HT-29 (cell line): ENCODE measurements around the gene HOXA13. TPM values are rescaled to one million over a fixed set of nuclear protein-coding genes. Genes with fewer than 3 reads are reported as not detected.

Experiments used
- DNase-seq: peaks from one replicate; pipeline ENCODE4 v3.0.0-alpha.2; 2015; ENCODE audit warnings: low spot score
- total RNA-seq: library from RNA; depleted of rRNA; stranded (reverse); fragments of >200 nt; shearing (Covaris generic); gene quantifications from 2 replicates; pipeline ENCODE4 v1.2.3, GENCODE V29; 2014

HOXA13 gene
- total RNA-seq, 1 experiment from 2014 or later: 19.8 TPM

GRCh38 chr7:27237735-27238334, 37.9 kb upstream of the HOXA13 start:
- no peak for DNase-seq

DNA sequence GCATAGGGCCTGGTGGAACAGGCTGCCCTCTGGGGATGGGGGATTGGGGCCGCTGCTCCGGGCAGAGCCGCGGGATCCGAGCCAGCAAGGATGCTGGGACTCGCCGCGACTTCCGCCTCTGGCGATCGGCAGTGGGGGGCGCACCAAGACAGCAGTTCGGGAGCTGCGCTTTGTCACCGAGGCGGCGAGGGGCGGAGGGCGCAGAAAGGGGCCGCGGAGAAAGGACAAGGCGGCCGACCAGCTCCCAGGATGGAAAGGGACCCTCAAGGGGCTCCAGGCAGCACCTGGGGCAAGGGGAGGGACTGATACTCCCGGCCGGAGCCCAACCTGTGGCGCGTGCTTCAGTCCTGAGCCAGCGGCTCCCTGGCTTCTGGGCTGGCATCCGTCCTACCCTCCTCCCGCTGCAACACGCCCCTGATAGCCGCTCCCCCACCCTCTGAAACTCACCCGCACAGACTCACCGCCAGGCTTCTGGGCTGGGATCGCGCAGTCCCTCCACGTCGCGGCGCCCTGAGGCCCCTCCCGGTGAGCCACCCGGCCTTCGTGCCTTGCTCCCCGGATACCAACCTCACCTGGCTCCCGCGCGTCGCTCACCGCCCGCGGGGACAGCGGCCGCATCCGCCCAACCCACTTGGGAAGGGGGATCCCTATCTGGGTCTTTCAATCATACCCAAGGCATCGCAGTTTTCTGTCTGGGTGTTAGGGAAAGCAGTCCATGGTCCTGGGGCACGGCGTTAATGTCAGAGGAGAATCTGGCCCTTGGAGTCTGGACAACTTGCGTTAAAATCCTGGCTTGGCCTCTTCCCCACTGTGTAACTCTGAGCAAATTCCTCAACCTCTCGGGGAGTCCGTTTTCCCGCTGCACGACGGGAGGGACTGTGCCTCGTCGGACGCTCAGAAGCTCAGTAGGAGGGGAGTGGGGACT, 35.8 kb upstream of the HOXA13 start:
- DNase-seq: peak; percentile 81

- no peak for DNase-seq
Measured at GRCh38 chr7:27229448-27229847, 29.6 kb upstream of the HOXA13 start.

- no peak for DNase-seq
Measured at GRCh38 chr7:27224983-27225934, 25.4 kb upstream of the HOXA13 start.

- DNase-seq: no peak
Measured at GRCh38 chr7:27223941-27224575, 24.2 kb upstream of the HOXA13 start.

DNA sequence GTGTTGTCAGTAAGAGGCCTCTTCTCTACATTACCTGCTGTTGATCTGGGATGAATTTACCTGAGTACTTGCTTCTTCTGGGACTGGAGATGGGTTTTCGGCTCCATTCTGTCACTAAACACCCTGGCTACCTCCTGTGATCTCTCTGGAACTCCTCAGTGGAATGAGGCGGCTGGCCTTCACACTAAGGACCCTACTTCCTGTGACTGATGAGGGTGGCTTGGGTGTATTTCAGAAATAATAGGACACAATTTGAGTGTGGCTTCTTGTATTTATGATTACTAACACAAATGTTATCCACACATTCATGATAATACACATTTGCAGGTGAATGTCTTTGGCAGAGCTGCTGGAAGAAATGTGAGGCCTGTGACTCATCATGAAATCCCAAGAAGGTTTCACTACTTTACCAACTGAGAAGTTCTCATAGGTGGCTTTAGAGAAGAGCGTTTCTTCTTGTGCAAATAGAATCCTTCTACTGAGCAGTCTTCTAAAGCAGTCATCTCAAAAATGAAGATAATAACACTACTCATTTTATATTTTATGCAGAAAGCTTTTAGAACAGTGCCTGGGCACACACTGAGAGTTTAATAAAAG, 21.4 kb upstream of the HOXA13 start:
- no peak for DNase-seq

- no peak for DNase-seq
Measured at GRCh38 chr7:27220440-27220955, 20.6 kb upstream of the HOXA13 start.

DNA sequence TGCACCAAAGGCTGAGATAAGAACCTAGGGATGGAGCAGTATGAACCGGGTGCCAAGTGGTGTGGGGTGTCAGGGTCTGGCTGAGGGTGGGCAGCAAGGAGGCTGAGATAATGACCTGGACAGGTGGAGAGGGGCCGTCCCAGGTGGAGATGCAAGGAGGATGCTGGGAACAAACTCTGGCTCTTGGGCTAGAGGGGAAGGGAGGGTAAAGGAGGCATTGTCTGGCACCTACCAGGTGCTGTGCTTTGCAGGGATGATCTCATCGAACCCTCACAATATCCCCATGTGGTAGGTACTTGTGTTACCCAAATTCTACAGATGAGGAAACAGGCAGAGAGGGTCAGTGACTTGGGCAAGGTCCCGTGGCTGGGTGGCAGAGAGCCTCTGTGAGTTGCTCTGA, 19.9 kb upstream of the HOXA13 start:
- DNase-seq: no peak

DNA sequence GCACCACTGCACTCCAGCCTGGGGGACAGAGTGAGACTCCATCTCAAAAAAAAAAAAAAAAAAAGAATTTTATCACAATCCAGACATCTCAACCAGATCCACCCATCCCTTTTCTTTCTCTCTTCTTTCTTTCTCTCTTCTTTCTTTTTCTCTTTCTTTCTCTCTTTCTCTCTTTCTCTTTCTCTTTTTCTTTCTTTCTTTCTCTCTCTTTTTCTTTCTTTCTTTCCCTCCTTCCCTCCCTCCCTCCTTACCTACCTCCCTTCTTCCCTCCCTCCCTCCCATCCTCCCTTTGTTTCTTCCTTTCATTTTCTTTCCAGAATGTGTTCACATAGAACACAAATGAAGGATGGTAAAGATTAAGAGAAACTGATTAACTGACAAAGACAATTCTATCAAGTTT, 18.1 kb upstream of the HOXA13 start:
- no peak for DNase-seq

- no peak for DNase-seq
Measured at GRCh38 chr7:27215356-27215755, 15.5 kb upstream of the HOXA13 start.

DNA sequence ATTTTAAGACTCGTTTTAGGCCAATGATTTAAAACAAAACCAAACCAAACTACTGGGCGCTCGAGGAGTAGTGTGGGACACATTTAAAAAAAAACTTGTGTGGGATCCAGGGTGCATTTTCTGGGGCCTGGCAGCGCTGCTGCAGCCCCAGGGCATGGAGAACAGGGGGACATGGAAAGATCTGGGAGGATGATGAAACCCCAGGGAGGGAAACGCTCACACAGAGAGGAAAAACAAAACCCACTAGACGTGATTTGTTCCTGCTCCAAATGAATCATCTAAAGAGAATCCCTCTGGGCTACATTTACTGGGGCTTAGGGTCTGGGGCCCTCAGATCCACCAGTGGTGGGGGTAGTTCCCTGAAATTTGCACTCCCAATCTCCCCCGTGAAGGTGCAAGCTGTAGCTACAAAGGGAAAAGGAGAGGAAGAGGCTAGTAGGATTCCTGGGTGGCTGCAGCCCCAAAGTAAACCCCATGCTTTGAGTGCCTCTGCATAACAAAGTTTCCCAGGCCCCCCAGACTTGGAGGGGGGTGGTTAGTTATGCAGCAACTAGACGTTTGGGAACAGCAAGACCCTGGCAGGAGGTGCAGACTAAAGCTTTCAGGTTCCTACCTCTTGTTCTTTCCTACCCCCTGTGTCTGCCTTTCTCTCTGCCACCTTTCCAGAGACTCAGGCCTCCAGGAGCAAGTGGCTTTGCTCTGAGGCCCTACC, 14.5 kb upstream of the HOXA13 start:
- DNase-seq: no peak

DNA sequence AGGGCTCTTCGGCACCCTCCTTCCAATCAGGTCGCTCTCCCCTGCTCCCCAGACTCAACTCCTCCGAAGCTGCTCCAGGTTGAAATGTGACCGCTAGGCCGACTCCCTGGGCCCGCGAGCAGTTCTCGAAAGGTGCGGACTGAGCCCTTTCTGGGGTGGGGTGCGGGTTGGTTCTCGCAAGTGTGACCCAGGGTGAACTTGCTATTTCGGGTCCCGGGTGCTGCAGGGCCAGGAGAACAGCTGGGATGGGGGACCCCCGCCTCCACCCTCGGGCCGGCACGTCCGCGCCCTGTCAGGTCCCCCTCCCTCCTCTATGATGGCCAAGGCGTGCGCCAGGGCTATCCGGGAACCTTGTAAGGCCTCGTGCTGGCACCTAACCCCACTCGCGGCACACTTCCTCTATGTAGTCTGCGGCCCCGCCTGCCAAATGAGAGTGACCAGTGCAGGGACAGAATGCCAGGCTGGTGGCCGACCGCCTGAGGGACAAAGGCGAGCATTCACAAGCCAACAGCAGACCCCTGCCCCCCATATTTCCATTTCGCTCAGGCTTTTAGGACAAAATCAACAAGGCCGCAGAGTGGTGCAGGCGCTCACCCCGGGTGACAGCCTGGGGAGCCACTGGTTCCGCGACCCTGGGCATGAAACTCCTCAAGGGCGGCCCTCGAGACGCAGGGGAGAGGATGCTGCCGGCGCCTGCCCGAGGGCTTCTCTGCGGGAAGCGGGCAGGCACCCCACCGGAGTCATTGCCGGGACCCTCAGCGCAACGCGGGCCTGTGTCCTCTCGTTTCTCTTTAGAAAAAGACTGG, 13.7 kb upstream of the HOXA13 start:
- DNase-seq: no peak

DNA sequence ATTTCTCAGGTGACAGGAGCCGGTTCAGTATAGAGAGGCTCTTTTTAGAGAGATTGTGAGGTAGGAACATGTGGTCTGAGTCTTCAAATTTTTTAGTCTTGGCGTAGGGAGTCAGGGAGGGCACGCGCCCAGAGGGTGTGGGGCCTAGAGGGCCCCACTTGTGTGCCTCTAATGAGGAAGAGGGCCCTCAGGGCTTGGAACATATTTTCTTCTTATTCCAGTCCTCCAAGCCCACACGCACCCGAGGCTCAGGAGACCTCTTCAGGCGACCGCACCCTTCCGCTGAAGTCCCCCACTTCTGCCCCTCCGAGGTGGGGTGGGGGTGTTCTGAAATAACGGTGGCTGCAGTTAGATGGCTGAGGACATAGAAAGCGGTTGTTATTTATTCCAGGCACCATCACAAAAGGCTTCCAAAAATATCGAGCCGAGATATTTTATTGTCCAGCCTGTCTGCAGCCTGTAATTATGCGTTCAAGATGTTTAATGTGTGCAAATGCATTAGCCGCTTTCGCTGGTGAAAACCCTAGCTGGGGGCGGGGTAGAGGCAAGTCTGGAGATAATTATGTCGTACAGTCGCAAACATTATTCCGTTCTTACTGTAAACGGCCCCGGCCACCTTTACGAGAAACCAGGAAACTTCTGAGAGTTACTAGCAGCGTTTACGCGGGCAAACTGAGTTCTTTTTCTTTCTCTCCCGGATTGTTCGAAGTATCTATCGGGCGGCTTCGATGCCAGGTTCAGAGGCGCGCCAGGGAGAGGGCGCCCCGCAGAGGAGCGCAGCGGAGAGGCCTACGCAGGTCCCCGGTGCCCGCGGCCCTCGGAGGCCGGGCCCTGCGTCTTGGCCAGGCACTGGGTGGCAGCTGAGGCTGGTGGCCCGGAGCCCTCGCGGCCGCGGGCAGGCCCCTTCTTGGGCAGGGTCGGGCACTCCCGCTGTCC, 12.9 kb upstream of the HOXA13 start:
- DNase-seq: no peak

DNA sequence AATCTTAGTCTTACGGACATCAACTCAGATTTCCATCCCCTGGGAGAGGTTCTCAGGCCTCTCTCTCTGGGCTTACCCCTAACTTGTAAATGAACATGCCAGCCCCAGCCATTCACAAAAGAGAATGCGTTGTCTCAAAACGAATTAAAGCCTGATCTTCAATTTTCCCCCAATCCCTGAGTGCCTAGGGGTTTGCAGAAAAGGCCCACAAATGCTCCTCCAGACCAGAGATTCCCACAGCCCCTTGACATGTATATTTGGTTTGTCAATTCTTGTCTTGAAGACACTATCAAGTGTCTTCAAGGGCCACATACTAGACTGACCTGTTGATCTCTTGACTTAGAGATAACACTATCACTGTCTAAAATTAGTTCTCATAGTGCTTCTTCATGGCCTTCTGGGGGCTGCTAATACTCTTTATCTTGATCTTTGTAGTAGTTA, 11.9 kb upstream of the HOXA13 start:
- no peak for DNase-seq

GRCh38 chr7:27211084-27211446, 11.2 kb upstream of the HOXA13 start:
- no peak for DNase-seq

GRCh38 chr7:27210441-27211083, 10.7 kb upstream of the HOXA13 start:
- peak; percentile 82 for DNase-seq

GRCh38 chr7:27209933-27210440, 10.1 kb upstream of the HOXA13 start:
- no peak for DNase-seq
